DND-41 (cell line): Measurements from ENCODE around the gene ZDHHC7.

Experiments used
- EZH2 ChIP-seq: IDR thresholded peaks from 3 replicates; pipeline ENCODE4 v1.6.1; 2012; ENCODE audit warnings: borderline replicate concordance, low read depth, mild to moderate bottlenecking, moderate library complexity, low read length, inconsistent platforms; ENCODE audit not compliant: severe bottlenecking
- TF ChIP-seq, protein P1 (sequence below): IDR thresholded peaks from 2 replicates; pipeline ENCODE4 v1.5.1; 2012; ENCODE audit warnings: borderline replicate concordance, low read length, moderate library complexity, mild to moderate bottlenecking; ENCODE audit not compliant: poor library complexity, severe bottlenecking; ENCODE audit errors: extremely low read depth

DNA sequence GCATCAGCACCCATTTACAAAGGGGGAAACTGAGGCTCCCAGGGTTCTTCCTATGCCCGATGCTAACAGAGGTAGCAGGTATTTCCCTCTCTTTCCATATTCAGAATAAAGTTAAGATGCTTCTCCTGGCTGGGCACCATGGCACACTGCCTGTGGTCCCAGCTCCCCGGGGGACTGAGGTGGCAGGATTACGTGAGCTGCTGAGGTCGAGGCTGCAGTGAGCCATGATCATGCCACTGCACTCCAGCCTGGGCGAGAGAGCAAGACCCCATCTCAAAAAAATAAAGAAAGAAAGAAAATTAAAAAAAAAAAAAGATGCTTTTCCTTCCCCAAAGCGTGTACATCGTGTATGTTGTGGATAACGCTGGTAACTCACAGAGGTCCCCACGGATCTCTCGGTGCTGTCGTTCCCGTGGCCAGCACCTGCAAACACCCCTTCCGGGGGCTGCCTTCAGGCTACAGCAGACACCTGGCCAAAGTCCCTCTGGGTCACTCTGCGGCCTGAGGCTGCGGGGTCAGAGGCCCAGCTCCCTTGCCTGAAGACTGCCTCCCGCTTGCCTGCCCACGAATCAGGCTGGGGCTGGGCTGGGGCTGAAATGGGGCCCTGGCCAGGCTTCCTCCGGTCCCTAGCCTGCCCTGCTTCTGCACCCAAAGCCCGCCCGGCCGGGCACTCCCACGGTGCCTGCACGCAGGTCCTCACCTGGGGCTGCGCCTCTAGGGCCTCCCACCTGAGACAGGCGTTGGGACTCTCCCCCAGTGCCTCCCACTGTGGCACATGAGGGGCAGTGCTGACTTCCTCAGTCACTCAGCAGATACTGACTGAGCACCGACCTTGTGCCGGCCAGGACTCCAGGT is 63.1 kb downstream of the ZDHHC7 start:
- TF ChIP-seq, protein P1, sequence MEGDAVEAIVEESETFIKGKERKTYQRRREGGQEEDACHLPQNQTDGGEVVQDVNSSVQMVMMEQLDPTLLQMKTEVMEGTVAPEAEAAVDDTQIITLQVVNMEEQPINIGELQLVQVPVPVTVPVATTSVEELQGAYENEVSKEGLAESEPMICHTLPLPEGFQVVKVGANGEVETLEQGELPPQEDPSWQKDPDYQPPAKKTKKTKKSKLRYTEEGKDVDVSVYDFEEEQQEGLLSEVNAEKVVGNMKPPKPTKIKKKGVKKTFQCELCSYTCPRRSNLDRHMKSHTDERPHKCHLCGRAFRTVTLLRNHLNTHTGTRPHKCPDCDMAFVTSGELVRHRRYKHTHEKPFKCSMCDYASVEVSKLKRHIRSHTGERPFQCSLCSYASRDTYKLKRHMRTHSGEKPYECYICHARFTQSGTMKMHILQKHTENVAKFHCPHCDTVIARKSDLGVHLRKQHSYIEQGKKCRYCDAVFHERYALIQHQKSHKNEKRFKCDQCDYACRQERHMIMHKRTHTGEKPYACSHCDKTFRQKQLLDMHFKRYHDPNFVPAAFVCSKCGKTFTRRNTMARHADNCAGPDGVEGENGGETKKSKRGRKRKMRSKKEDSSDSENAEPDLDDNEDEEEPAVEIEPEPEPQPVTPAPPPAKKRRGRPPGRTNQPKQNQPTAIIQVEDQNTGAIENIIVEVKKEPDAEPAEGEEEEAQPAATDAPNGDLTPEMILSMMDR, result no peak
- TF ChIP-seq EZH2, result no peak
